Suprapubic skin (tissue), 3 donors: ENCODE results near the gene OLR1.

Experiments
- CTCF ChIP-seq, 2 donors: fragments of 200-600 bp in 1 of 2; fragments of 450-650 bp in 1 of 2; sonication (generic) in 1 of 2; IDR thresholded peaks; one replicate each; pipeline ENCODE4 v1.5.1; 2016 to 2019; ENCODE audit warnings: antibody characterized with exemption in 2 of 2, mild to moderate bottlenecking in 1 of 2, moderate library complexity in 1 of 2
- POLR2A ChIP-seq, 2 donors: fragments of 450-650 bp; IDR thresholded peaks; one replicate each; pipeline ENCODE4 v1.6.1; 2017; ENCODE audit warnings: antibody characterized with exemption in 2 of 2, mild to moderate bottlenecking in 2 of 2, moderate library complexity in 2 of 2

DNA sequence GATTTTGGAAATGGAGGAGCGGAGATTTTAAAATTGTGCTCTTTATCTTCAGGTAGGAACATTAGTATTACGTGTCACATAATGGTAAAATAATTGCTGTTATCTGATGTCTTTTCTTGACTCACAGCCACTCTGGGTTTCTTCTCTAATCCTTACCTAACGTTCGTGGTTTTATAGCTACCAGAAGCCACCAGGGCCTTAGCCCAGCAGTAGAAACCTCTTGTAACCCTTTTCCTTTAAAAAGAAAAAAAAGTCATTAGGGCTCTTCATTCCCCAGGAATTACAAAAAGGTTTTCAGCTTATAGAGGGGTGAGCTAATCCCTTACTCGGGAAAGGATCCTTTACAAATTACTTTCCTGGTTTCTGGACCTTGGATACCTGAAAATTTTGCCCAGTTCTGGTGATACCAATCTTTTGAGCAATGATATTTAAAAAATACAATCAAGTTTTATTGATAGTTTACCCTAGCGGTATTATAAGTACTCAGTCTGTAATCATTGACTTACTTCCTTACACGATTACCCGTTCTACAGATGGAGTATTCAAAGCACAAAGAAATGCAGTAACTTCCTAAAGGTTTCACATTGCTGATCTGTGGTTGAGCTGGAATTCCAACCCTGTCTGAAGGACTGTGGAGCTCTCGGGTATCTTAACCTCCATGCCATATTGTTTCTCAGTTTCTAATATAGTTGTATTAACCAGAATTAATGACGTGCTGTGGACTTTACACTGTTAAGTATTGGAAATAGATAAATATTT, 42.4 kb upstream of the OLR1 start:
- no peak for TF ChIP-seq POLR2A (IDR thresholded peaks at IDR 0.05)
- TF ChIP-seq CTCF (IDR thresholded peaks at IDR 0.05), result no peak
